ENCODE data around the gene FHIT.

FHIT gene

GRCh38 chr3:60107275-60107674 is 1144.0 kb downstream of the FHIT start:
- no peak overlapping the region for H3K4me3 ChIP-seq (ENCODE audit: low read depth, low read length)
- no peak for TF ChIP-seq CTCF (conservative IDR thresholded peaks at IDR 0.05; ENCODE audit: low read depth, low read length)
- DNase-seq (ENCODE audit: low read depth): no peak

- H3K4me3 ChIP-seq (ENCODE audit: low read depth, low read length): no peak overlapping the region
- no peak for TF ChIP-seq CTCF (conservative IDR thresholded peaks at IDR 0.05; ENCODE audit: low read depth, low read length)
- DNase-seq (ENCODE audit: low read depth): no peak
Observed at GRCh38 chr3:60102154-60102553, 1149.1 kb downstream of the FHIT start.

GRCh38 chr3:60101621-60102020 is 1149.6 kb downstream of the FHIT start:
- no peak for TF ChIP-seq CTCF (conservative IDR thresholded peaks at IDR 0.05; ENCODE audit: low read depth, low read length)
- DNase-seq (ENCODE audit: low read depth): no peak
- no peak overlapping the region for H3K4me3 ChIP-seq (ENCODE audit: low read depth, low read length)

GRCh38 chr3:60096403-60096802 is 1154.8 kb downstream of the FHIT start:
- H3K4me3 ChIP-seq (ENCODE audit: low read depth, low read length): no peak overlapping the region
- no peak for DNase-seq (ENCODE audit: low read depth)
- TF ChIP-seq CTCF (conservative IDR thresholded peaks at IDR 0.05; ENCODE audit: low read depth, low read length): no peak

GRCh38 chr3:60095930-60096329 is 1155.3 kb downstream of the FHIT start:
- H3K4me3 ChIP-seq (ENCODE audit: low read depth, low read length): no peak overlapping the region
- TF ChIP-seq CTCF (conservative IDR thresholded peaks at IDR 0.05; ENCODE audit: low read depth, low read length): no peak
- DNase-seq (ENCODE audit: low read depth): no peak

GRCh38 chr3:60095516-60095915 is 1155.7 kb downstream of the FHIT start:
- no peak for TF ChIP-seq CTCF (conservative IDR thresholded peaks at IDR 0.05; ENCODE audit: low read depth, low read length)
- DNase-seq (ENCODE audit: low read depth): no peak
- H3K4me3 ChIP-seq (ENCODE audit: low read depth, low read length): no peak overlapping the region

GRCh38 chr3:60094392-60094947 is 1156.8 kb downstream of the FHIT start:
- no peak for DNase-seq (ENCODE audit: low read depth)
- no peak for TF ChIP-seq CTCF (conservative IDR thresholded peaks at IDR 0.05; ENCODE audit: low read depth, low read length)
- H3K4me3 ChIP-seq (ENCODE audit: low read depth, low read length): no peak overlapping the region
